CD14-positive monocyte (primary cell): ENCODE results near the gene OBSCN. TPM values are rescaled to one million over a fixed set of nuclear protein-coding genes. Genes with fewer than 3 reads are reported as not detected.
A peak's percentile ranks its signal among the peaks of the same experiment; 100 is the strongest.

Experiments used
- DNase-seq, 3 donors: peaks; one replicate each; pipeline ENCODE4 v3.0.0-alpha.2; 2011 to 2022
- H2AFZ ChIP-seq: 2 replicates; pipeline ENCODE4 v1.6.0; 2012; ENCODE audit warnings: mild to moderate bottlenecking, low read depth, low read length, inconsistent platforms; ENCODE audit not compliant: insufficient read depth, poor library complexity, severe bottlenecking
- H3K27ac ChIP-seq, 2 donors: 1 replicate in 1 of 2; 2 replicates in 1 of 2; pipeline ENCODE4 v1.5.1; 2012 to 2013; ENCODE audit warnings: low read length in 2 of 2, control low read depth in 1 of 2, inconsistent platforms in 1 of 2, low read depth in 1 of 2, mild to moderate bottlenecking in 1 of 2
- H3K27me3 ChIP-seq, 2 donors: one replicate each; pipeline versions ENCODE4 v1.6.0 to v1.6.1; 2011 to 2013; ENCODE audit warnings: low read length in 2 of 2; ENCODE audit not compliant: control insufficient read depth in 2 of 2, insufficient read depth in 2 of 2
- H3K36me3 ChIP-seq, 2 donors: replicated peaks in 1 of 2; 1 replicate in 1 of 2; 2 replicates in 1 of 2; pipeline versions ENCODE4 v1.5.1 to v1.6.1; 2012 to 2013; ENCODE audit warnings: low read length in 2 of 2, control low read depth in 1 of 2, inconsistent platforms in 1 of 2, mild to moderate bottlenecking in 1 of 2; ENCODE audit not compliant: insufficient read depth in 2 of 2, control insufficient read depth in 1 of 2
- H3K4me1 ChIP-seq, 2 donors: 1 replicate in 1 of 2; 2 replicates in 1 of 2; pipeline versions ENCODE4 v1.5.1 to v1.6.1; 2012 to 2013; ENCODE audit warnings: low read length in 2 of 2, control low read depth in 1 of 2, inconsistent platforms in 1 of 2, mild to moderate bottlenecking in 1 of 2, moderate library complexity in 1 of 2; ENCODE audit not compliant: insufficient read depth in 2 of 2, control insufficient read depth in 1 of 2
- H3K4me2 ChIP-seq: replicated peaks from 2 replicates; pipeline ENCODE3; 2012; ENCODE audit warnings: low read length, moderate library complexity, mild to moderate bottlenecking; ENCODE audit not compliant: poor library complexity, severe bottlenecking; ENCODE audit errors: extremely low read depth
- H3K4me3 ChIP-seq, 3 experiments: fragments of 200-600 bp in 1 of 3; sonication (generic) in 1 of 3; replicated peaks in 1 of 3; 1 replicate in 2 of 3; 2 replicates in 1 of 3; pipeline ENCODE4 v1.5.1; 2011 to 2013; ENCODE audit warnings: low read length in 3 of 3, mild to moderate bottlenecking in 3 of 3, control low read depth in 2 of 3, low read depth in 2 of 3, inconsistent platforms in 1 of 3, moderate library complexity in 1 of 3
- H3K79me2 ChIP-seq: 2 replicates; pipeline ENCODE4 v1.6.0; 2012; ENCODE audit warnings: mild to moderate bottlenecking, control low read depth, inconsistent platforms, low read length, moderate library complexity; ENCODE audit not compliant: insufficient read depth
- H3K9ac ChIP-seq: 2 replicates; pipeline ENCODE4 v1.6.0; 2017; ENCODE audit warnings: low read length, mild to moderate bottlenecking; ENCODE audit not compliant: insufficient read depth, poor library complexity, severe bottlenecking
- H3K9me3 ChIP-seq, 2 donors: replicated peaks in 1 of 2; 1 replicate in 1 of 2; 2 replicates in 1 of 2; pipeline versions ENCODE4 v1.5.1 to v1.6.1; 2012 to 2013; ENCODE audit warnings: low read length in 2 of 2, control low read depth in 1 of 2; ENCODE audit not compliant: control insufficient read depth in 1 of 2, insufficient read depth in 1 of 2
- H4K20me1 ChIP-seq: 2 replicates; pipeline ENCODE4 v1.6.0; 2012; ENCODE audit warnings: mild to moderate bottlenecking, low read length, control low read depth, moderate library complexity; ENCODE audit not compliant: insufficient read depth
- H3K27ac Mint-ChIP-seq, 7 donors: one replicate each; pipeline ENCODE4 v1.8.0; 2020; ENCODE audit warnings: mild to moderate bottlenecking in 7 of 7, mixed read lengths in 7 of 7, moderate library complexity in 6 of 7, inconsistent platforms in 2 of 7
- H3K27me3 Mint-ChIP-seq, 3 donors: one replicate each; pipeline ENCODE4 v1.8.0; 2021 to 2022; ENCODE audit warnings: low read depth in 3 of 3, mild to moderate bottlenecking in 3 of 3, mixed read lengths in 3 of 3, moderate library complexity in 3 of 3, inconsistent platforms in 1 of 3
- H3K36me3 Mint-ChIP-seq, 2 donors: one replicate each; pipeline ENCODE4 v1.8.0; 2020; ENCODE audit warnings: mixed read lengths in 2 of 2, inconsistent platforms in 1 of 2, mild to moderate bottlenecking in 1 of 2
- H3K4me1 Mint-ChIP-seq: one replicate; pipeline ENCODE4 v1.8.0; 2020; ENCODE audit warnings: mild to moderate bottlenecking, mixed read lengths
- H3K4me3 Mint-ChIP-seq, 2 donors: one replicate each; pipeline ENCODE4 v1.8.0; 2020; ENCODE audit warnings: mild to moderate bottlenecking in 2 of 2, mixed read lengths in 2 of 2, moderate library complexity in 1 of 2
- H3K9me3 Mint-ChIP-seq, 7 donors: one replicate each; pipeline ENCODE4 v1.8.0; 2020 to 2022; ENCODE audit warnings: mixed read lengths in 7 of 7, mild to moderate bottlenecking in 6 of 7, moderate library complexity in 6 of 7, inconsistent platforms in 2 of 7
- CTCF ChIP-seq: fragments of 200-600 bp; IDR thresholded peaks from one replicate; pipeline ENCODE4 v1.8.0; 2022; ENCODE audit warnings: antibody characterized with exemption, mild to moderate bottlenecking
- WGBS: methylation state at CpG from one replicate; pipeline ENCODE4 v1.1.5; 2013; ENCODE audit warnings: missing lambda C conversion rate; ENCODE audit not compliant: insufficient coverage; 5-methylcytosine and 5-hydroxymethylcytosine counted together
- intact Hi-C, 2 donors: fragments of 100-400 bp; cut with micrococcal nuclease; formaldehyde crosslinking; loops; one replicate each; pipeline versions ENCODE4 v1.15.0 to v1.15.1; 2023
- polyA plus RNA-seq, 3 donors: library from polyadenylated mRNA; depleted of rRNA in 1 of 3; unstranded in 2 of 3; stranded (reverse) in 1 of 3; fragments of 300-500 nt in 2 of 3; fragments of >200 nt in 1 of 3; fragmentation: Illumina TruSeq in 2 of 3; gene quantifications; 1 replicate in 2 of 3; 2 replicates in 1 of 3; pipeline ENCODE4 v1.2.3, GENCODE V29; 2012 to 2021

OBSCN gene
- polyA plus RNA-seq, 3 donors = 0.57 to 1.5 (median 0.76) TPM

DNA sequence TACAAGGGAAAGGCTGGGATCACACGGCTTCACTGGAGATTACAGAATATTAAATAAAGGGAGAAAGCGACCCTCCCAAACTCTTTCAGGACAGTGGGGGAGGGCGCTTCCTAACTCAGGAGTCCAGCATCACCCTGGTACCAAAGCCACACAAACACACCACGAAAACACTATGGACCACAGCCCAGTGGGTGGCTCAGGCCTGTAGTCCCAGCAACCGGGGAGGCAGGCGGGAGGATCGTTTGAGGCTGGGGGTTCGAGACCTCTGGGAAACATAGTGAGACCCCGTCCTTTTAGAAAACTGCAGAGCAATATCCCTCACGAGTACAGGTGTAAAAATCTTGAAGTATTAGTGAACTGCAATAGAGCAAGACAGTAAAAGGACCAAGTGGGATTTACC is 182.8 kb downstream of the OBSCN start:
- Histone ChIP-seq H3K9ac (no peak overlapping the region), H3K4me3 (no peak overlapping the region), H3K9me3 (no peaks in the 10 kb centered on the region), H3K79me2 (no peaks in the 10 kb centered on the region), H2AFZ (no peak overlapping the region), H3K27ac (no peak overlapping the region), H3K27me3 (no peaks in the 10 kb centered on the region), H4K20me1 (peaks cover 27% of the 10 kb centered on the region), H3K4me1 (no peaks in the 10 kb centered on the region), H3K36me3 (peaks cover 24 to 35% of the 10 kb centered on the region in 2 donors), H3K4me2 (no peak overlapping the region)
- WGBS = 92% methylated on average over 6 of the region's 10 CpGs
- H3K27ac Mint-ChIP-seq = peak overlapping the region in 2 of 7 donors; percentile 12 to 21
- DNase-seq = no peak
- peaks cover 0 to 8% (median 6%) of the 10 kb centered on the region in 3 donors for H3K27me3 Mint-ChIP-seq
- no peak for TF ChIP-seq CTCF
- peaks cover 0 to 3% (median 0%) of the 10 kb centered on the region in 7 donors for H3K9me3 Mint-ChIP-seq
- peaks cover 27 to 31% of the 10 kb centered on the region in 2 donors for H3K36me3 Mint-ChIP-seq
- no peaks in the 10 kb centered on the region for H3K4me1 Mint-ChIP-seq
- intact Hi-C loops = no loop called here
- no peak overlapping the region for H3K4me3 Mint-ChIP-seq

- DNase-seq = no peak
- no peak overlapping the region for H3K4me3 Mint-ChIP-seq
Observed at GRCh38 chr1:228391411-228392020, 183.7 kb downstream of the OBSCN start.

More at GRCh38 chr1:228391411-228392020, 183.7 kb downstream of the OBSCN start:
- no peak overlapping the region for H3K27ac ChIP-seq
- intact Hi-C loops = no loop called here
- peaks cover 33 to 44% of the 10 kb centered on the region in 2 donors for H3K36me3 ChIP-seq
- no peak overlapping the region for H3K9ac ChIP-seq
- H3K4me2 ChIP-seq = no peak overlapping the region
- no peaks in the 10 kb centered on the region for H3K79me2 ChIP-seq
- Mint-ChIP-seq H3K36me3 (peaks cover 36 to 40% of the 10 kb centered on the region in 2 donors), H3K27ac (no peak overlapping the region), H3K27me3 (peaks cover 0 to 7% (median 6%) of the 10 kb centered on the region in 3 donors), H3K9me3 (peaks cover 0 to 3% (median 0%) of the 10 kb centered on the region in 7 donors), H3K4me1 (no peaks in the 10 kb centered on the region)
- 99% methylated on average over 9 of the region's 11 CpGs for WGBS
- no peak overlapping the region for H2AFZ ChIP-seq
- no peaks in the 10 kb centered on the region for H3K27me3 ChIP-seq
- no peak overlapping the region for H3K4me3 ChIP-seq
- TF ChIP-seq CTCF = no peak
- no peaks in the 10 kb centered on the region for H3K9me3 ChIP-seq
- no peaks in the 10 kb centered on the region for H3K4me1 ChIP-seq
- peaks cover 36% of the 10 kb centered on the region for H4K20me1 ChIP-seq
